Pancreas (tissue), 10 donors: Measurements from ENCODE around the gene DNAJC25. TPM values are rescaled to one million over a fixed set of nuclear protein-coding genes. Genes with fewer than 3 reads are reported as not detected.

Experiments
- ATAC-seq, 4 donors: fragments of 200-7000 bp; cut with Tn5 transposase; one replicate each; pipeline versions ENCODE4 v1.8.0 to v1.9.1; 2020; ENCODE audit warnings: mild to moderate bottlenecking in 4 of 4, moderate library complexity in 4 of 4
- DNase-seq, 6 donors: peaks; one replicate each; pipeline ENCODE4 v3.0.0-alpha.2; 2020
- FAIRE-seq: peaks from 2 replicates; lab custom pipeline; 2012; peaks lifted over from hg19 to GRCh38; lab: Jason Lieb, UNC
- H3K27ac ChIP-seq, 4 donors: fragments of 200-600 bp; sonication (generic); 1 replicate in 3 of 4; 2 replicates in 1 of 4; pipeline versions ENCODE4 v1.5.0 to v1.8.0; 2020
- H3K27me3 ChIP-seq, 4 donors: fragments of 200-600 bp; one replicate each; pipeline ENCODE4 v1.8.0; 2021
- H3K36me3 ChIP-seq, 3 donors: fragments of 200-600 bp; sonication (generic) in 1 of 3; one replicate each; pipeline versions ENCODE4 v1.5.0 to v1.8.0; 2020 to 2021
- H3K4me1 ChIP-seq, 3 donors: fragments of 200-600 bp; one replicate each; pipeline ENCODE4 v1.8.0; 2021
- H3K4me3 ChIP-seq, 4 donors: fragments of 200-600 bp; sonication (generic) in 2 of 4; one replicate each; pipeline versions ENCODE4 v1.5.0 to v1.8.0; 2020 to 2021
- H3K9me3 ChIP-seq, 4 donors: fragments of 200-600 bp; one replicate each; pipeline ENCODE4 v1.8.0; 2021
- WGBS, 2 donors: extraction: QIAGEN DNeasy Blood & Tissue Kit; methylation state at CpG; one replicate each; pipeline ENCODE4 v1.1.7; 2013; 5-methylcytosine and 5-hydroxymethylcytosine counted together
- intact Hi-C, 3 donors: fragments of 100-400 bp; cut with DNase I; formaldehyde crosslinking; loops; one replicate each; pipeline versions ENCODE4 v1.11.1 to v1.14.2; 2022
- polyA plus RNA-seq, 2 donors: library from polyadenylated mRNA; stranded (reverse); fragments of 200-250 nt; gene quantifications; one replicate each; pipeline ENCODE4 v1.2.3, GENCODE V29; 2013
- total RNA-seq, 6 donors: library from RNA; stranded (reverse); fragmentation: NEBNext Ultra II Directional in 4 of 6; extraction: Animal tissue kit (Norgen Biotek cat#: 25700) in 4 of 6; gene quantifications; one replicate each; pipeline versions ENCODE4 v1.2.1 to v1.2.4, GENCODE V29; 2021 to 2023
- TF ChIP-seq, protein P1 (sequence below), 4 donors: fragments of 200-600 bp; sonication (generic) in 3 of 4; IDR thresholded peaks; one replicate each; pipeline versions ENCODE4 v1.5.0 to v1.8.0; 2021; ENCODE audit warnings: antibody characterized with exemption in 4 of 4
- donor health status: healthy with polysubstance abuse.
- donor health status: DM: no; HTN: no; CAD: no; lungs with moderate emphysema.
- donor health status: DM: no; HTN: no; CAD: no.
- donor health status: control.
- donor health status: control.
- donor health status: Bipolar disorder and iron deficiency.
- donor health status: DM: yes; HTN: yes; CAD: no.
- donor health status: DM: no; HTN: no; CAD: no.
- donor health status: DM: no; HTN: no; CAD: no.
- donor health status: DM: yes; HTN: yes; CAD: no.

The DNAJC25 gene
- total and polyA plus RNA-seq, 8 donors = 2.2 to 6.7 (median 3.5) TPM

DNA sequence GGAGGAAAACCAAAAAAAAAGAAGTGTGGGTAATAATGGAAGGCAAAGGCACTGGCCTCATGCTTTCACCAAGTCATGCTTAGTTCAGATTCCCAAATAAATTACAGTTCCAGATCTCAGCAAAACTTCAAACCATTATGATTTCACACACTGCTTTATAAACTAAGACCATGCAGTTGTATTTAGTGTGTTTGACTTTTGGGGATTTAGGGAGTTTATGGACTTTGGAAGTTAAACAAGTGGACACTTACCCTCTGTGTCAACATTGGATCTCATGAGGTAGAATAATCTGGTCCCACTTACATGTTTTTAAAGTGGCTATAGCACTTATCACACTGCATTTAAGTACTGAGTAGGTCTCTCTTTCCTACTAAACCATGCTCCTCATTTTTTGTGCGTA is 3.7 kb downstream of the DNAJC25 start:
- FAIRE-seq (no peak), ATAC-seq (no peak), DNase-seq (no peak)
- Histone ChIP-seq H3K36me3 (no peaks in the 10 kb centered on the region), H3K9me3 (no peaks in the 10 kb centered on the region), H3K4me3 (no peak overlapping the region), H3K4me1 (peaks cover 16 to 33% (median 28%) of the 10 kb centered on the region in 3 donors), H3K27ac (no peak overlapping the region), H3K27me3 (no peaks in the 10 kb centered on the region)
- TF ChIP-seq, protein P1, sequence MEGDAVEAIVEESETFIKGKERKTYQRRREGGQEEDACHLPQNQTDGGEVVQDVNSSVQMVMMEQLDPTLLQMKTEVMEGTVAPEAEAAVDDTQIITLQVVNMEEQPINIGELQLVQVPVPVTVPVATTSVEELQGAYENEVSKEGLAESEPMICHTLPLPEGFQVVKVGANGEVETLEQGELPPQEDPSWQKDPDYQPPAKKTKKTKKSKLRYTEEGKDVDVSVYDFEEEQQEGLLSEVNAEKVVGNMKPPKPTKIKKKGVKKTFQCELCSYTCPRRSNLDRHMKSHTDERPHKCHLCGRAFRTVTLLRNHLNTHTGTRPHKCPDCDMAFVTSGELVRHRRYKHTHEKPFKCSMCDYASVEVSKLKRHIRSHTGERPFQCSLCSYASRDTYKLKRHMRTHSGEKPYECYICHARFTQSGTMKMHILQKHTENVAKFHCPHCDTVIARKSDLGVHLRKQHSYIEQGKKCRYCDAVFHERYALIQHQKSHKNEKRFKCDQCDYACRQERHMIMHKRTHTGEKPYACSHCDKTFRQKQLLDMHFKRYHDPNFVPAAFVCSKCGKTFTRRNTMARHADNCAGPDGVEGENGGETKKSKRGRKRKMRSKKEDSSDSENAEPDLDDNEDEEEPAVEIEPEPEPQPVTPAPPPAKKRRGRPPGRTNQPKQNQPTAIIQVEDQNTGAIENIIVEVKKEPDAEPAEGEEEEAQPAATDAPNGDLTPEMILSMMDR (IDR thresholded peaks at IDR 0.05) = no peak
- intact Hi-C loops = no loop called here
- 33 to 47% methylated on average over 1 of the region's 1 CpG for WGBS, 2 donors

DNA sequence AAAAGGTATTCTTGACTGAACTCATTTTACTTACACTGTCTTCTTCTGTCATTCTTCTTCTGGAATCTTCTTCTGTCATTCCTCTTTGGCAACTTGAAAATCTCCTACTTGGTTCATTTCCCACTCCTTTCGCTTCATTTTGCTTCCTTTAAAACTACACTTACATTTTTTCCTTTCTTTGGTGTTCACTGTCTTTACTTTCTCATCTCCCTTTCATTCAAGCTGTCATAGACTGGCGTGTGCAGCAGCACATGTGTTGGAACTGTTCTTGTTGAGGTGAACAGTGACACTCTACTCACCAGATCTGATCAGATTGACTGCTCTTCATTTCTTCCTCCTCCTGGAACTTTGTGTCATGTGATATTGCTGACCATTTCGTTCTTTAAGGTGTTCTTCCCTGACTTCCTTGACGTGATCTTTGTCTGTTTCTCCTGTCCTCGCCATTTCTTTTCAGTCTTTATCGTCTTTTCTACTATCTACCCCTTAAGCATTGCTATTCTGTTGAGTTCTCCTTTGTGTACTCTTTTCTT is 6.4 kb downstream of the DNAJC25 start:
- H3K4me1 ChIP-seq = peaks cover 12 to 28% (median 20%) of the 10 kb centered on the region in 3 donors
- no peaks in the 10 kb centered on the region for H3K9me3 ChIP-seq
- TF ChIP-seq, protein P1 (IDR thresholded peaks at IDR 0.05) = no peak
- 48 to 55% methylated on average over 6 of the region's 6 CpGs for WGBS, 2 donors
- intact Hi-C loops = no loop called here
- H3K4me3 ChIP-seq = no peak overlapping the region
- DNase-seq (no peak), ATAC-seq (no peak), FAIRE-seq (no peak)
- no peak overlapping the region for H3K27ac ChIP-seq
- no peaks in the 10 kb centered on the region for H3K36me3 ChIP-seq
- no peaks in the 10 kb centered on the region for H3K27me3 ChIP-seq

DNA sequence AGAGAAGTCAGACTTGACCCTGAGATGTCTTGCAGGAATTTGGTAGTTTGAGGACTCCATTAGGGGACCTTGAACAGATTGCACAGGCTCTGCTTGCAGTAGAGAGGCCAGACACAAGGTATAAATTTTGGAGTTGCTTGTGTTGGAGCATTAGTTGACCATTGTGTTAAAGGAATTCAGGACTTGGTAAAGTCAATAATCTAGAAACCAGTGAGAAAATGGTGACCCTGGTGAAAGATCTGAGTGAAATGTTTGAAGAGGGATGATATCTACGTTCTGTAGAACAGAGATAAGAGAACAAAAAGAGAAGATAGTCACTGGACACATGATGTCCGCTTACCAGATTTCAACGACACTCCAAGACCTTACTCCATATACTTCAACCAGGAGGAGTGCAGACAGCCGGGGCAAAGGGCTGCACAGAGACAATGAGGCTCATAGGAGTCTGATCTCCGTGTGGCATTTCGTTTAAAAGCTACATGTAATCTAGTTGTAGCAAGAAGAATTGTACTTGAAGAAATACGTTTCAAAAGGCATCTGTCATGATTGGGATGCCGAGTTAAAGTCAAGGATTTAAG is 13.2 kb downstream of the DNAJC25 start:
- FAIRE-seq (no peak), DNase-seq (no peak), ATAC-seq (no peak)
- Histone ChIP-seq H3K4me3 (no peak overlapping the region), H3K4me1 (no peaks in the 10 kb centered on the region), H3K27me3 (no peaks in the 10 kb centered on the region), H3K9me3 (no peaks in the 10 kb centered on the region), H3K36me3 (peaks cover 0 to 13% (median 0%) of the 10 kb centered on the region in 3 donors), H3K27ac (no peak overlapping the region)
- 75 to 77% methylated on average over 8 of the region's 8 CpGs for WGBS, 2 donors
- intact Hi-C loops = no loop called here
- TF ChIP-seq, protein P1 (IDR thresholded peaks at IDR 0.05) = no peak

DNA sequence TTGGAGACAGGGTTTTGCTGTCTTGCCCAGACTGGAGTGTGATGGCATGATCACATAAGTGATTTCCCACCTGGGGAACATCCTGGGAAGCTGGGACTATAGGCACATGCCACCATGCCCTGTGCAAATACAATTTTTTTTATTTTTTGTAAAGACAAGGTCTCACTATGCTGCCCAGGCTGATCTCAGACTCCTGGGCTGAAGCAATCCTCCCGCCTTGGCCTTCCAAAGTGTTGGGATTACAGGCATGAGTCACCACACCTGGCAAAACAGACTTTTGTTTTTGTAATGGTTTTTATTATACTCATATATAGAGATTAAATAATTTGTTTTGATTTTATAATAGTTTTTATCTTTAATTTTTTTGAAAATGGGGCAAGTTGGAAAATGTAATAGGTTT is 14.7 kb downstream of the DNAJC25 start:
- intact Hi-C loops = no loop called here
- TF ChIP-seq, protein P1 (IDR thresholded peaks at IDR 0.05) = no peak
- no peaks in the 10 kb centered on the region for H3K27me3 ChIP-seq
- ATAC-seq (peak in 2 of 4 donors; percentile 29 to 40), DNase-seq (peak in 1 of 6 donors; percentile 42), FAIRE-seq (no peak)
- no peak overlapping the region for H3K27ac ChIP-seq
- no peak overlapping the region for H3K4me3 ChIP-seq
- no peaks in the 10 kb centered on the region for H3K4me1 ChIP-seq
- H3K36me3 ChIP-seq = peaks cover 0 to 18% (median 0%) of the 10 kb centered on the region in 3 donors
- 85 to 100% methylated on average over 1 of the region's 1 CpG for WGBS, 2 donors
- no peaks in the 10 kb centered on the region for H3K9me3 ChIP-seq

DNA sequence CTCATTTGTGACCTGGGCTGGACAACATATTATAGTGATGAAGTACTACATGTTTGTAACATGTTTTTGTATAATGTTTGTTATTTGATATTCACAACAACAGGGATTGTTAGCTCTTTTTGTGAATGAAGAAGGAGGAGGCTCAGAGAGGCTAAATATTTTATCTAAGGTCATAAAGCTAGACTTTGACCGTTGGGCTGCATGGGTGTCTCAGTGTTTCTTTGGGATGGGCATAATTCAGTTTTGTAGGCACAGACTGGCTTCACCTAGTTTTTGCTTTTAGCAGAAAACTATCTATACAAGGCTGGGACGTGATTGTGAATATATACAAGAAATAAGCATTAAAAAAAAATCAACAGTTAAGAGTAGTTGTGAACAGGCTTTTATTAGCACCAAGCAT is 15.3 kb downstream of the DNAJC25 start:
- no peak overlapping the region for H3K4me3 ChIP-seq
- DNase-seq = no peak
- WGBS, 2 donors = 71 to 76% methylated on average over 2 of the region's 2 CpGs
- no peak for FAIRE-seq
- H3K9me3 ChIP-seq = no peaks in the 10 kb centered on the region
- no peaks in the 10 kb centered on the region for H3K4me1 ChIP-seq
- H3K27me3 ChIP-seq = no peaks in the 10 kb centered on the region
- ATAC-seq = no peak
- H3K36me3 ChIP-seq = peaks cover 0 to 18% (median 0%) of the 10 kb centered on the region in 3 donors
- no peak overlapping the region for H3K27ac ChIP-seq
- intact Hi-C loops = no loop called here
- TF ChIP-seq, protein P1 (IDR thresholded peaks at IDR 0.05) = no peak
